ENCODE results near the gene MST1R.

The MST1R gene

GRCh38 chr3:49902511-49903345, 945 bp downstream of the MST1R start:
- Mint-ChIP-seq H3K36me3 (peaks cover 3% of the 10 kb centered on the region), H3K4me1 (peaks cover 46% of the 10 kb centered on the region), H3K27me3 (no peaks in the 10 kb centered on the region), H3K9me3 (no peaks in the 10 kb centered on the region), H3K4me3 (no peak overlapping the region), H3K27ac (no peak overlapping the region)
- CTCF ChIA-PET = interaction anchor here (1.3 kb wide), 1 partner anchor 101 kb away, joined by 3 read pairs; no protein-coding TSS in a partner anchor
- no peak for DNase-seq

- Mint-ChIP-seq H3K4me3 (no peak overlapping the region), H3K4me1 (peaks cover 40% of the 10 kb centered on the region), H3K9me3 (no peaks in the 10 kb centered on the region), H3K27ac (no peak overlapping the region), H3K36me3 (peaks cover 3% of the 10 kb centered on the region), H3K27me3 (no peaks in the 10 kb centered on the region)
- peak; percentile 27 for DNase-seq
- CTCF ChIA-PET = interaction anchor here (0.5 to 1.5 kb wide), 4 partner anchors 62 to 104 kb away, joined by 3 to 5 read pairs (median 3); no protein-coding TSS in a partner anchor
These were observed 2.0 kb downstream of the MST1R start for GRCh38 chr3:49901366-49902339.

- Mint-ChIP-seq H3K27me3 (no peaks in the 10 kb centered on the region), H3K4me1 (peaks cover 29% of the 10 kb centered on the region), H3K9me3 (no peaks in the 10 kb centered on the region), H3K27ac (no peak overlapping the region), H3K4me3 (no peak overlapping the region), H3K36me3 (peaks cover 3% of the 10 kb centered on the region)
- DNase-seq = no peak
- CTCF ChIA-PET = interaction anchor here (1.1 to 1.5 kb wide), 3 partner anchors 61 to 361 kb away, joined by 5 read pairs; partner anchors contain the start of gene INKA1
These were observed 3.1 kb downstream of the MST1R start for GRCh38 chr3:49900491-49901153.

GRCh38 chr3:49899815-49900214, 3.9 kb downstream of the MST1R start:
- peaks cover 3% of the 10 kb centered on the region for H3K36me3 Mint-ChIP-seq
- CTCF ChIA-PET = interaction anchor here (0.8 to 1.5 kb wide), 4 partner anchors 19 to 360 kb away, joined by 3 to 5 read pairs (median 5); partner anchors contain the start of gene INKA1
- no peak overlapping the region for H3K27ac Mint-ChIP-seq
- no peaks in the 10 kb centered on the region for H3K27me3 Mint-ChIP-seq
- peak; percentile 29 for DNase-seq
- no peak overlapping the region for H3K4me3 Mint-ChIP-seq
- peaks cover 21% of the 10 kb centered on the region for H3K4me1 Mint-ChIP-seq
- no peaks in the 10 kb centered on the region for H3K9me3 Mint-ChIP-seq

- H3K36me3 Mint-ChIP-seq = peaks cover 2% of the 10 kb centered on the region
- H3K27me3 Mint-ChIP-seq = no peaks in the 10 kb centered on the region
- CTCF ChIA-PET = no interaction called here
- H3K4me3 Mint-ChIP-seq = no peak overlapping the region
- DNase-seq = no peak
- no peaks in the 10 kb centered on the region for H3K9me3 Mint-ChIP-seq
- no peak overlapping the region for H3K27ac Mint-ChIP-seq
- peaks cover 13% of the 10 kb centered on the region for H3K4me1 Mint-ChIP-seq
These were observed 4.7 kb downstream of the MST1R start for GRCh38 chr3:49898991-49899390.

GRCh38 chr3:49896345-49896744, 7.3 kb downstream of the MST1R start:
- no peaks in the 10 kb centered on the region for H3K9me3 Mint-ChIP-seq
- H3K27me3 Mint-ChIP-seq = no peaks in the 10 kb centered on the region
- H3K27ac Mint-ChIP-seq = no peak overlapping the region
- CTCF ChIA-PET = interaction anchor here (0.6 to 1.3 kb wide), 2 partner anchors 57 to 448 kb away, joined by 3 to 4 read pairs; no protein-coding TSS in a partner anchor
- H3K36me3 Mint-ChIP-seq = no peaks in the 10 kb centered on the region
- no peak for DNase-seq
- peaks cover 3% of the 10 kb centered on the region for H3K4me1 Mint-ChIP-seq
- H3K4me3 Mint-ChIP-seq = no peak overlapping the region

- Mint-ChIP-seq H3K9me3 (no peaks in the 10 kb centered on the region), H3K4me3 (no peak overlapping the region), H3K27me3 (no peaks in the 10 kb centered on the region), H3K4me1 (no peaks in the 10 kb centered on the region), H3K36me3 (no peaks in the 10 kb centered on the region), H3K27ac (no peak overlapping the region)
- CTCF ChIA-PET = interaction anchor here (0.6 to 1.3 kb wide), 2 partner anchors 56 to 447 kb away, joined by 3 to 4 read pairs; no protein-coding TSS in a partner anchor
- no peak for DNase-seq
These were observed 7.9 kb downstream of the MST1R start for GRCh38 chr3:49895791-49896190.

- CTCF ChIA-PET = interaction anchor here (0.6 kb wide), 1 partner anchor 39 kb away, joined by 4 read pairs; no protein-coding TSS in a partner anchor
- Mint-ChIP-seq H3K36me3 (no peaks in the 10 kb centered on the region), H3K4me1 (no peaks in the 10 kb centered on the region), H3K27ac (no peak overlapping the region), H3K27me3 (peaks cover 9% of the 10 kb centered on the region), H3K4me3 (no peak overlapping the region), H3K9me3 (no peaks in the 10 kb centered on the region)
- no peak for DNase-seq
These were observed 14.4 kb downstream of the MST1R start for GRCh38 chr3:49889296-49889695.

- CTCF ChIA-PET = no interaction called here
- no peaks in the 10 kb centered on the region for H3K36me3 Mint-ChIP-seq
- no peaks in the 10 kb centered on the region for H3K9me3 Mint-ChIP-seq
- no peaks in the 10 kb centered on the region for H3K4me1 Mint-ChIP-seq
- H3K4me3 Mint-ChIP-seq = no peak overlapping the region
- H3K27me3 Mint-ChIP-seq = peaks cover 29% of the 10 kb centered on the region
- H3K27ac Mint-ChIP-seq = no peak overlapping the region
- no peak for DNase-seq
These were observed 16.8 kb downstream of the MST1R start for GRCh38 chr3:49886922-49887265.

GRCh38 chr3:49883998-49884397, 19.7 kb downstream of the MST1R start:
- peaks cover 37% of the 10 kb centered on the region for H3K27me3 Mint-ChIP-seq
- no peak overlapping the region for H3K4me3 Mint-ChIP-seq
- no peaks in the 10 kb centered on the region for H3K9me3 Mint-ChIP-seq
- CTCF ChIA-PET = no interaction called here
- no peak overlapping the region for H3K27ac Mint-ChIP-seq
- no peaks in the 10 kb centered on the region for H3K4me1 Mint-ChIP-seq
- no peaks in the 10 kb centered on the region for H3K36me3 Mint-ChIP-seq
- no peak for DNase-seq

GRCh38 chr3:49882166-49882565, 21.5 kb downstream of the MST1R start:
- H3K4me3 Mint-ChIP-seq = no peak overlapping the region
- CTCF ChIA-PET = interaction anchor here (1.3 to 1.7 kb wide), 3 partner anchors 10 to 43 kb away, joined by 3 to 6 read pairs (median 4); no protein-coding TSS in a partner anchor
- DNase-seq = no peak
- peaks cover 37% of the 10 kb centered on the region for H3K27me3 Mint-ChIP-seq
- H3K9me3 Mint-ChIP-seq = no peaks in the 10 kb centered on the region
- H3K36me3 Mint-ChIP-seq = no peaks in the 10 kb centered on the region
- H3K27ac Mint-ChIP-seq = no peak overlapping the region
- H3K4me1 Mint-ChIP-seq = no peaks in the 10 kb centered on the region

GRCh38 chr3:49880581-49881315, 22.9 kb downstream of the MST1R start:
- no peaks in the 10 kb centered on the region for H3K4me1 Mint-ChIP-seq
- H3K4me3 Mint-ChIP-seq = no peak overlapping the region
- DNase-seq = no peak
- CTCF ChIA-PET = interaction anchor here (0.6 to 0.7 kb wide), 2 partner anchors 11 to 19 kb away, joined by 3 read pairs; partner anchors contain the start of gene CAMKV
- no peaks in the 10 kb centered on the region for H3K36me3 Mint-ChIP-seq
- peaks cover 37% of the 10 kb centered on the region for H3K27me3 Mint-ChIP-seq
- H3K9me3 Mint-ChIP-seq = no peaks in the 10 kb centered on the region
- no peak overlapping the region for H3K27ac Mint-ChIP-seq

- Mint-ChIP-seq H3K9me3 (no peaks in the 10 kb centered on the region), H3K4me3 (no peak overlapping the region), H3K27me3 (peaks cover 38% of the 10 kb centered on the region), H3K36me3 (no peaks in the 10 kb centered on the region), H3K4me1 (no peaks in the 10 kb centered on the region), H3K27ac (no peak overlapping the region)
- DNase-seq = no peak
- CTCF ChIA-PET = interaction anchor here (0.8 kb wide), 1 partner anchor 11 kb away, joined by 3 read pairs; no protein-coding TSS in a partner anchor
These were observed 24.0 kb downstream of the MST1R start for GRCh38 chr3:49879721-49880120.
